GM19372 (cell line): ENCODE data around the gene CTNNAL1.

ENCODE experiments used
- ATAC-seq: cut with Tn5 transposase; IDR thresholded peaks from one replicate; pipeline ENCODE4 v1.9.1; 2021; ENCODE audit warnings: mild to moderate bottlenecking, low read depth, moderate library complexity; ENCODE audit not compliant: unreplicated experiment

Gene CTNNAL1

DNA sequence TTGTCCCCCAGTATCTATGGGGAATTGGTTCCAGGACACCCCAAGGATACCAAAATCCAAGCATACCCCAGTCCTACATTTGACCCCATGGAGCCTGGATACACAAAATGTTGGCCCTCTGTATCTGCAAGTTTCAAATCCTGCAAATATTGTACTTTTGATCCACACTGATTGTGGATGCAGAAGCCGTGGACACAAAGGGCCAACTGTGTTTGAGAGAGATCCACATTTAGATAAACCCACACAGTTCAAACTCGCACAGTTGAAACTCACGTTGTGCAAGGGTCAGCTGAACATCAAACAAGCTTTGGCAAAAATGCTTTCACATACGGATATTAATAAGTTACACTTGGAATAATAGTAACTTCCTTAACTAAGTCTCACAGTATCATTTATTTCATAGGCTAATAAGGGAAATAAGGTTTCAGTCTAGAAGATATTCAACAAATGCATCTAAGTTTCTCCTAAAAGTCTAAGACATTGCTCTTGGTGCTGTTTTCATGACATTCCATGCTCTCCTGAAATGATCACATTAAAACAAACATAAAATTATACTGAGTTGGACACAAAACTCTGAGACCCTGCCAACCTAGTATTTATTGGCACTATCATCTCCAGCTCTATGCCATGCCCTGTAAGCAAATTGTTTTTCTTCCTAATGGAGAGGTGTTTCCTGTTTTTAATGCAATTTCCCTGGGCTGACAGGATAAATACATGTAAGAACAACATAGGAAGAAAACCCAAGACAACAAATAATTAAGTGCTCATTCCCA is 118.9 kb downstream of the CTNNAL1 start:
- ATAC-seq = no peak
